Motor neuron (in vitro differentiated cells): ENCODE results near the gene FOSB. TPM values are rescaled to one million over a fixed set of nuclear protein-coding genes. Genes with fewer than 3 reads are reported as not detected.

Source experiments
- ATAC-seq, 8 experiments: fragments of 200-7000 bp; cut with Tn5 transposase; replicated peaks in 6 of 8; 2 replicates each; pipeline ENCODE4 v1.8.0; 2021; ENCODE audit warnings: mild to moderate bottlenecking in 8 of 8, moderate library complexity in 8 of 8
- H3K27ac ChIP-seq, 2 donors: fragments of 250-450 bp; sonication (Bioruptor Pico); 2 replicates each; pipeline ENCODE4 v1.9.0; 2021; ENCODE audit warnings: antibody characterized with exemption in 2 of 2, mild to moderate bottlenecking in 2 of 2, moderate library complexity in 1 of 2
- H3K4me1 ChIP-seq, 2 donors: fragments of 250-450 bp; sonication (Bioruptor Pico); replicated peaks in 1 of 2; 2 replicates each; pipeline ENCODE4 v1.6.1; 2021; ENCODE audit warnings: antibody characterized with exemption in 2 of 2, mild to moderate bottlenecking in 2 of 2, moderate library complexity in 1 of 2
- H3K4me3 ChIP-seq, 5 donors: fragments of 250-450 bp; sonication (Bioruptor Pico); 2 replicates each; pipeline ENCODE4 v1.9.0; 2021; ENCODE audit warnings: antibody characterized with exemption in 5 of 5, mild to moderate bottlenecking in 5 of 5, moderate library complexity in 4 of 5
- WGBS, 10 experiments: fragments of 450-650 bp; shearing (Covaris generic); methylation state at CpG; one replicate each; pipeline ENCODE4 v1.0.0; 2022; 5-methylcytosine and 5-hydroxymethylcytosine counted together
- in situ Hi-C, 9 experiments: fragments of 400-800 bp; cut with MboI; loops; one replicate each; pipeline ENCODE4 v1.15.0; 2021; ENCODE audit warnings: low sequenced_read_pairs in 9 of 9, low pct_unique_long_range_greater_than_20kb in 2 of 9; ENCODE audit not compliant: unreplicated experiment in 9 of 9
- total RNA-seq, 8 experiments: library from RNA; unstranded; fragments of 300-600 nt; gene quantifications; 2 replicates each; pipeline versions ENCODE4 v1.2.3 to v1.2.4, GENCODE V29; 2022

The FOSB gene
- total RNA-seq, 8 experiments from 2014 or later = 1.6 to 16.8 (median 4.0) TPM

DNA sequence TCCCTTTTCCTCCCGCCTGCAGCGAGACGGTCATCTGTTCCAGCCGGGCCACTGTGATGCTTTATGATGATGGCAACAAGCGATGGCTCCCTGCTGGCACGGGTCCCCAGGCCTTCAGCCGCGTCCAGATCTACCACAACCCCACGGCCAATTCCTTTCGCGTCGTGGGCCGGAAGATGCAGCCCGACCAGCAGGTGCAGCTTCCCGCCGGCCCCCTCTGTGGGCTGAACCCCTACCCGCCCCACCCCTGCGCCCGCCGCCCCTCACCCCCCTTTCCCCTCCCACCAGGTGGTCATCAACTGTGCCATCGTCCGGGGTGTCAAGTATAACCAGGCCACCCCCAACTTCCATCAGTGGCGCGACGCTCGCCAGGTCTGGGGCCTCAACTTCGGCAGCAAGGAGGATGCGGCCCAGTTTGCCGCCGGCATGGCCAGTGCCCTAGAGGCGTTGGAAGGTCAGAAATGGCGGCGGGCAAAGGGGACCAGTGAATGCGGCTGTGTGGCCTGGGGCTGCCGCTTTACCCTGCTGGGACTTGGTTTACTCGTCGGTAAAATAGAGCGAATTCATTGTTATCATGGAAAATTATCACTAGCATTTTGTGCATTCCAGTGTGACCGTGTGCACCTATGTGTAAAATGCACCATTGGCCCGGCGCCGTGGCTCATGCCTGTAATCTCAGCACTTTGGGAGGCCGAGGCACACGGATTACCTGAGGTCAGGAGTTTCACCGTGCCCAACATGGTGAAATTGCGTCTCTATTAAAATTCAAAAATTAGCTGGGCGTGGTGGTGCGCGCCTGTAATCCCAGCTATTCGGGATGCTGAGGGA lies 50.1 kb downstream of the FOSB start:
- no peaks in the 10 kb centered on the region for H3K4me1 ChIP-seq
- H3K4me3 ChIP-seq = no peak overlapping the region
- H3K27ac ChIP-seq = no peak overlapping the region
- in situ Hi-C loops = loop anchor here in 1 of 9 experiments (25.0 kb wide), 1 partner anchor 169 kb away; the partner anchor contains the start of genes QPCTL and SNRPD2
- ATAC-seq = no peak
- WGBS, 10 experiments = 91 to 100% (median 96%) methylated on average over 4 to 15 of the region's 50 CpGs; no CpG with 5 or more reads in 2 of the 10 experiments

DNA sequence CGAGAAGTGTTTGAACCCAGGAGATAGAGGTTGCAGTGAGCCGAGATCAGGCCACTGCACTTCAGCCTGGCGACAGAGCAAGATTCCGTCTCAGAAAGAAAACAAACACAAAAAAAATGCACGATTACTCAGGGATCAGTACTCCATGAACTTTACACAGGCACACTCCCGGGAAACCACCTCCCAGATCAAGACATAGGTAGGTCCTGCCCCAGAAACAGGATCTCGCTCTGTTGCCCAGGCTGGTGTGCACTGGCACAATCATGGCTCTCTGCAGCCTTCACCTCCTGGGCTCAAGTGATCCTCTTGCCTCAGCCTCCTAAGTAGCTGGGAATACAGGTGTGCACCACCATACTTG lies 50.7 kb downstream of the FOSB start:
- H3K4me1 ChIP-seq = no peaks in the 10 kb centered on the region
- H3K27ac ChIP-seq = no peak overlapping the region
- no peak for ATAC-seq
- H3K4me3 ChIP-seq = no peak overlapping the region
- whole genome bisulfite sequencing, 10 experiments = 80 to 100% (median 96%) methylated on average over 1 to 7 of the region's 7 CpGs; no CpG with 5 or more reads in 3 of the 10 experiments
- in situ Hi-C loops = loop anchor here in 1 of 9 experiments (25.0 kb wide), 1 partner anchor 169 kb away; the partner anchor contains the start of genes QPCTL and SNRPD2

DNA sequence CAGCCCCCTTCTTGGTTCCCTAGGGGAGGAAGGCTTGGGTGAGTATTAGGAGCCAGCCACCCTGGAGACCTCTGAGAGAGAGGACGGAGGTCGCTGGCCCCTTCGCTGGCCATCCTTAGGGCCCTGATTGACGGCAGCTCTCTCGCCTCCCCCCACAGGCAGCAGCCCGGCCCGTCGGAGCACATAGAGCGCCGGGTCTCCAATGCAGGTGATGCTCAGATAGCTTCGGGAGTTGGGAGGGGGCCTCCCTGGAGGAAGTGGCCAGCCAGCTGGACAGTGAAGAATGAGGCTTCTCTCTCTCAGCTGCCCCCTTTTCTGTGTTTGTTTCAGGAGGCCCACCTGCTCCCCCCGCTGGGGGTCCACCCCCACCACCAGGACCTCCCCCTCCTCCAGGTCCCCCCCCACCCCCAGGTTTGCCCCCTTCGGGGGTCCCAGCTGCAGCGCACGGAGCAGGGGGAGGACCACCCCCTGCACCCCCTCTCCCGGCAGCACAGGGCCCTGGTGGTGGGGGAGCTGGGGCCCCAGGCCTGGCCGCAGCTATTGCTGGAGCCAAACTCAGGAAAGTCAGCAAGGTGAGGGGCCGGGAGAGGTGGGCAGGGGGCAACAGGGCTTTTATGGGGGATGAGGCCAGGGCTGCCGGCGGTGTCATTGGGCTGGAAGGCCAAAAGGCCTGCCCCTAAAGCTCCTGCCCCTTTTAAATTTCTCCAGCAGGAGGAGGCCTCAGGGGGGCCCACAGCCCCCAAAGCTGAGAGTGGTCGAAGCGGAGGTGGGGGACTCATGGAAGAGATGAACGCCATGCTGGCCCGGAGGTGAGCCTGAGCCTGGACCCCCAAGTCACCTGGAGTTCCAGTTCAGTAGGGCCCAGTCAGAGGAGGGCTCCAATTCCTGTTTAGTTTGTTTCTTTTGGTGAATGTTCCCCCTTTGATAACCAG lies 54.5 kb downstream of the FOSB start:
- no peak overlapping the region for H3K27ac ChIP-seq
- H3K4me1 ChIP-seq = peaks cover 0 to 3% of the 10 kb centered on the region in 2 donors
- 62 to 100% methylated on average over 1 to 4 of the region's 24 CpGs; no CpG with 5 or more reads in 8 of the 10 experiments for WGBS, 10 experiments
- no peak overlapping the region for H3K4me3 ChIP-seq
- in situ Hi-C loops = loop anchor here in 1 of 9 experiments (25.0 kb wide), 1 partner anchor 165 kb away; the partner anchor contains the start of genes QPCTL and SNRPD2
- no peak for ATAC-seq

DNA sequence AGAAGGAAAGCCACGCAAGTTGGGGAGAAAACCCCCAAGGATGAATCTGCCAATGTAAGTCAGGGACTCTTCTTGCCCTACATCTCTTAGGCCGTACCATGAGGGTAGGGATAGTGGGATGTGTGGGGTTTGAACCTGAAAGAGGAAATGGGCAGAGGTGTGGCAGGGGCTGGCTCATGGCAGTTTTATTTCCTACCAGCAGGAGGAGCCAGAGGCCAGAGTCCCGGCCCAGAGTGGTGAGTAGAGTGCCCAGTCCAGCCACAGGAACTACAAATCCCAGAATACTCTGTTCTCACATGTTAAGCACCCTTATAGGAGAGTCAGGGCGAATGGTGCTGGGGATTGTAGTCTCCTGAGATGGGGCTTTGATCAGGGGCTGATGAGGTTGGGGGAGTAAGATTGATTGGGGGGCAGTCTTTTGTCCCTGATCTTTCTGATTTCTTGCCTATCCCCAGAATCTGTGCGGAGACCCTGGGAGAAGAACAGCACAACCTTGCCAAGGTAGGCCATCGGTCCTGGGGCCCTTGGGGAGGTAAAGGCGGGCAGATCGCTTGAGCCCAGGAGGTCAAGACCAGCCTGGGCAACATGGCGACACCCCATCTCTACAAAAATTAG lies 56.0 kb downstream of the FOSB start:
- ATAC-seq = peak; percentile 58 to 96 (median 79)
- in situ Hi-C loops = loop anchor here in 1 of 9 experiments (25.0 kb wide), 1 partner anchor 164 kb away; the partner anchor contains the start of genes QPCTL and SNRPD2
- peaks cover 7 to 16% of the 10 kb centered on the region in 2 donors for H3K4me1 ChIP-seq
- 20 to 100% (median 33%) methylated on average over 1 to 4 of the region's 9 CpGs; no CpG with 5 or more reads in 4 of the 10 experiments for WGBS, 10 experiments
- no peak overlapping the region for H3K4me3 ChIP-seq
- H3K27ac ChIP-seq = no peak overlapping the region

DNA sequence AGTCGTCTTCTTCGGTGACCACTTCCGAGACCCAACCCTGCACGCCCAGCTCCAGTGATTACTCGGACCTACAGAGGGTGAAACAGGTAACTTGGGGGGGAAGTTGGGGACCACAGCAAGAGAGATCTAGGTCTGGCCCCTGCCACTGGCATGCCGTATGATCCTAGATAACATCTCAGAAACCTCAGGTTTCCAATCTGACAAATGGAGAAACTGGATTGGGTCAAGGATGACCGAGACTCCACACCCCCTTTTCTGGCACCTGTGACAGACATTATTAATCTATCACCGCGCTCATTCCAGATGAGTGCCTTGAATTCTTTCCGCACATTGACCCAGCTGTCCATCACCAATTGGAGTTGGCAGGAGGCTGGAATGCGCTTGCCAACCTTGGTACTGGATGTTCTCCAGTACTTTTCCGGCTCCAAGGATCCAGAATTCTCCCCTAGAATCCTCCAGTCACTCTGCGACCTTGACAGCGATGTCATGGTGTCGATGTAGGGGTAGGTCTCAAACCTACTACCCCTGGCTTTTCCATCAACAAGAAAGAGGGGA lies 56.9 kb downstream of the FOSB start:
- 92 to 100% (median 95%) methylated on average over 2 to 13 of the region's 15 CpGs; no CpG with 5 or more reads in 3 of the 10 experiments for WGBS, 10 experiments
- H3K4me1 ChIP-seq = peaks cover 10 to 23% of the 10 kb centered on the region in 2 donors
- no peak for ATAC-seq
- H3K4me3 ChIP-seq = no peak overlapping the region
- in situ Hi-C loops = loop anchor here in 1 of 9 experiments (25.0 kb wide), 1 partner anchor 163 kb away; the partner anchor contains the start of genes QPCTL and SNRPD2
- H3K27ac ChIP-seq = no peak overlapping the region

Other genes with a start within 250 kb of the FOSB start
- under 1 TPM in 7 of 8 experiments, not detected in 1; 0.04 to 0.51 (median 0.24) TPM for gene EXOC3L2, start 222.6 kb upstream of the FOSB start, total RNA-seq
- 10 to 100 TPM in 7 of 8 experiments, 1 to 10 TPM in 1; 9.1 to 40.6 (median 14.8) TPM for gene MARK4, start 216.7 kb upstream of the FOSB start, total RNA-seq
- gene CKM, start 145.1 kb upstream of the FOSB start, total RNA-seq = under 1 TPM in 5 of 8 experiments, not detected in 3; 0.11 to 0.50 (median 0.28) TPM
- gene KLC3, start 127.2 kb upstream of the FOSB start, total RNA-seq = 1 to 10 TPM in 1 of 8 experiments, under 1 TPM in 6, not detected in 1; 0.16 to 1.9 (median 0.42) TPM
- 10 to 100 TPM; 12.3 to 49.2 (median 22.2) TPM for gene ERCC2, start 97.4 kb upstream of the FOSB start, total RNA-seq
- 1 to 10 TPM in 5 of 8 experiments, under 1 TPM in 3; 0.67 to 4.2 (median 1.5) TPM for gene PPP1R13L, start 62.9 kb upstream of the FOSB start, total RNA-seq
- 10 to 100 TPM in 1 of 8 experiments, 1 to 10 TPM in 7; 2.7 to 10.7 (median 5.2) TPM for gene POLR1G, start 61.4 kb upstream of the FOSB start, total RNA-seq
- 10 to 100 TPM; 38.4 to 82.0 (median 71.5) TPM for gene ERCC1, start 44.1 kb upstream of the FOSB start, total RNA-seq
- 10 to 100 TPM in 7 of 8 experiments, 1 to 10 TPM in 1; 3.6 to 44.6 (median 25.0) TPM for gene RTN2, start 29.1 kb downstream of the FOSB start, total RNA-seq
- gene PPM1N, start 30.4 kb downstream of the FOSB start, total RNA-seq = 1 to 10 TPM in 5 of 8 experiments, under 1 TPM in 3; 0.64 to 4.6 (median 1.2) TPM
- 10 to 100 TPM; 11.6 to 52.1 (median 23.7) TPM for gene VASP, start 39.5 kb downstream of the FOSB start, total RNA-seq
- 10 to 100 TPM in 1 of 8 experiments, 1 to 10 TPM in 7; 3.0 to 10.2 (median 6.4) TPM for gene OPA3, start 116.8 kb downstream of the FOSB start, total RNA-seq
- under 1 TPM in 7 of 8 experiments, not detected in 1; 0.05 to 0.85 (median 0.35) TPM for gene GPR4, start 134.2 kb downstream of the FOSB start, total RNA-seq
- 10 to 100 TPM; 11.7 to 49.2 (median 24.6) TPM for gene EML2, start 171.4 kb downstream of the FOSB start, total RNA-seq
- gene GIPR, start 200.2 kb downstream of the FOSB start, total RNA-seq = 1 to 10 TPM in 6 of 8 experiments, under 1 TPM in 2; 0.20 to 8.7 (median 3.9) TPM
- 100 to 1,000 TPM; 501 to 723 (median 595) TPM for gene SNRPD2, start 224.0 kb downstream of the FOSB start, total RNA-seq
- gene QPCTL, start 224.7 kb downstream of the FOSB start, total RNA-seq = 10 to 100 TPM in 1 of 8 experiments, 1 to 10 TPM in 7; 3.7 to 18.1 (median 6.4) TPM